Measurements from ENCODE around the gene ABLIM2.

GRCh38 chr4:8189551-8190466, 31.2 kb upstream of the ABLIM2 start:
- TF ChIP-seq CTCF (IDR thresholded peaks at IDR 0.05; ENCODE audit: low read length) (no peak), EZH2phosphoT487 (IDR thresholded peaks at IDR 0.05; ENCODE audit: low read length) (no peak)
